ENCODE measurements around the gene LGALS1. TPM values are rescaled to one million over a fixed set of nuclear protein-coding genes. Genes with fewer than 3 reads are reported as not detected.

The LGALS1 gene
- polyA plus RNA-seq, 1 of the 3 experiments (the other 2 are of a cell fraction) = 12,045 TPM

DNA sequence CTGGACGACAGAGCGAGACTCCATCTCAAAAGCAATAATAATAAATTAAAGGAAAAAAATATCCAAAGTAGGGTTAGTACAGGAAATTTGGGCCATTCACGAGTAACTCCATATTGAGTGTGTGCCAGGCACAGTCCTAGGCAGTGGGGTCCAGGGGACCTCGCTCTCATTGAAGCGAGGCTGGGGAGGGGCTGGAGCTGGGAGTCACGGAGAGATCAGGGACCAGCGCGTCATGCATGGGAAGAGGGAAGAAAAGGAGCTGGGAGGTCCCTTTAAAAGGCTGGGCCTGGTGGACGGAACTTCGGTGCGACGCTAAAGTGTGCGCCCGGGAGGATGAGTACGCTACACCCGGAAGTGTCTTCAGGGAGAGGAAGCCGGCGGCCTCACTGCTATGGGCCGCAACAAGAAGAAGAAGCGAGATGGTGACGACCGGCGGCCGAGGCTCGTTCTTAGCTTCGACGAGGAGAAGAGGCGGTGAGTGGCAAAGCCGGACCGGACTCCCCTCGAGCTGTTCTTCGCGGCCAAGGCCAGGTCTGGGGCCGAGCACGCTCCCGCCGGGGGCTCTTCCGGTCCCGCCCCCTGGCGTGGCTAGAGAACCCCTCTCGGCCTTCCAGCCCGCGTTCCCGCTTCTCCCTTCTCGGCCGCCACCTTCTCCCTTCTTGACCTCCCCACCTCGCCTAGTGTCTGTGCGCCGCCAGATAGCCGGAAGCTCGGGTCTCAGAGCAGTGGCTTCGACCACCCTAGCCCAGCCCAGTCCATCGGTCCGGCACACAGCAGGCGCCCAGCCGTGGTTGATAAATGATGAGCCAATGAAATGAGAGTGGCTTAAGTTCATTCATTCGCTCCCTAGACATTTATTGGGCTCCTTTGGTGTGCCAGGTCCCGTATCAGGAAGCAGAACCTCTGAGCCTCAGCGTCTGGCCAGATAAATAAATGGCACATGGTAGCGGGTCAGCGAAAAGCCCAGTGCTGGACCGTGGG lies 10.9 kb downstream of the LGALS1 start, which contains the start of gene NOL12:
TSS of gene NOL12 (plus strand) at position 342 of the 981 bp plus-strand sequence. CDS start at position 392, 50 bp downstream.
- peaks cover 2 to 9% of the 10 kb centered on the region in 2 experiments; a peak in 2 of 4 replicates for H3K4me1 ChIP-seq (ENCODE audit: control insufficient read depth in 1 of 2, insufficient read depth in 2 of 2, low read depth in 1 of 2, low read length in 1 of 2)
- peaks cover 12% of the 10 kb centered on the region for H3F3A ChIP-seq (replicated peaks; ENCODE audit: insufficient read depth)
- H3K9ac ChIP-seq = peak within 1 kb of the TSS; percentile 79
- no peaks in the 10 kb centered on the region for H3K9me2 ChIP-seq
- 10% methylated on average over 30 of the region's 62 CpGs for WGBS (ENCODE audit: low lambda C conversion rate)
- DNase-seq = peak; percentile 91
- H3K27ac ChIP-seq (ENCODE audit: low read depth in 2 of 2, low read length in 1 of 2) = peak within 1 kb of the TSS; percentile 84 to 90
- H3K4me3 ChIP-seq (ENCODE audit: low read depth in 2 of 2, low read length in 1 of 2) = peak within 1 kb of the TSS; percentile 79 to 91
- CTCF ChIA-PET = interaction anchor here (0.8 to 44.3 kb wide), 8 partner anchors 9 to 177 kb away, joined by 3 to 898 read pairs (median 4); partner anchors contain the start of genes PDXP, SH3BP1 and TRIOBP
- H2AFZ ChIP-seq (ENCODE audit: low read depth) = peak within 1 kb of the TSS; percentile 82
- POLR2A ChIA-PET = interaction anchor here (0.6 to 2.0 kb wide), 13 partner anchors 9 to 121 kb away, joined by 3 to 14 read pairs (median 4); partner anchors contain the start of genes GCAT, GGA1, LGALS1 and PDXP
- H3K79me2 ChIP-seq (ENCODE audit: insufficient read depth) = peaks cover 20% of the 10 kb centered on the region
- H3K27me3 ChIP-seq (ENCODE audit: insufficient read depth) = no peaks in the 10 kb centered on the region
- peaks cover 2% of the 10 kb centered on the region for H4K20me1 ChIP-seq (ENCODE audit: insufficient read depth)
- H3K9me3 ChIP-seq = no peaks in the 10 kb centered on the region
- peaks cover 5 to 22% of the 10 kb centered on the region in 2 experiments for H3K36me3 ChIP-seq (replicated peaks in 1 of 2; ENCODE audit: control insufficient read depth in 1 of 2, insufficient read depth in 2 of 2, low read length in 1 of 2)
- peak within 1 kb of the TSS; percentile 85 for H3K4me2 ChIP-seq
- TF ChIP-seq, protein P1, sequence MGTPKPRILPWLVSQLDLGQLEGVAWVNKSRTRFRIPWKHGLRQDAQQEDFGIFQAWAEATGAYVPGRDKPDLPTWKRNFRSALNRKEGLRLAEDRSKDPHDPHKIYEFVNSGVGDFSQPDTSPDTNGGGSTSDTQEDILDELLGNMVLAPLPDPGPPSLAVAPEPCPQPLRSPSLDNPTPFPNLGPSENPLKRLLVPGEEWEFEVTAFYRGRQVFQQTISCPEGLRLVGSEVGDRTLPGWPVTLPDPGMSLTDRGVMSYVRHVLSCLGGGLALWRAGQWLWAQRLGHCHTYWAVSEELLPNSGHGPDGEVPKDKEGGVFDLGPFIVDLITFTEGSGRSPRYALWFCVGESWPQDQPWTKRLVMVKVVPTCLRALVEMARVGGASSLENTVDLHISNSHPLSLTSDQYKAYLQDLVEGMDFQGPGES (IDR thresholded peaks at IDR 0.05; ENCODE audit: low read depth, low read length) = peak; percentile 24; the same call in 1 of the 2 replicates
- TF ChIP-seq NRF1 (IDR thresholded peaks at IDR 0.05; ENCODE audit: low read depth, low read length) (no peak), YY1 (IDR thresholded peaks at IDR 0.05; ENCODE audit: low read depth) (no peak), GATA2 (CRISPR knock-in tag; IDR thresholded peaks at IDR 0.05) (no peak), SIN3A (IDR thresholded peaks at IDR 0.05; ENCODE audit: borderline replicate concordance, low read depth, low read length) (0 out of 2 replicates have a peak, but pooled peaks have one; percentile 45), RCOR1 (IDR thresholded peaks at IDR 0.05; ENCODE audit: low read length) (0 out of 2 replicates have a peak, but pooled peaks have one; percentile 31), CHD2 (IDR thresholded peaks at IDR 0.05; ENCODE audit: low read length, partially characterized antibody) (peak; percentile 77), GABPA (IDR thresholded peaks at IDR 0.05; ENCODE audit: low read depth) (peak; percentile 96), NFIC (IDR thresholded peaks at IDR 0.05; ENCODE audit: borderline replicate concordance) (no peak), ELF1 (IDR thresholded peaks at IDR 0.05) (peak; percentile 94), RXRA (IDR thresholded peaks at IDR 0.05; ENCODE audit: borderline replicate concordance, low read depth) (no peak), MXI1 (IDR thresholded peaks at IDR 0.05; ENCODE audit: low read depth, low read length) (peak; percentile 48; the same call in 1 of the 2 replicates), EP300 (IDR thresholded peaks at IDR 0.05; ENCODE audit: borderline replicate concordance in 1 of 2, low read depth in 1 of 2, low read length in 1 of 2) (no peak), POLR2AphosphoS5 (IDR thresholded peaks at IDR 0.05; ENCODE audit: low read depth, low read length) (peak; percentile 67)
- TF ChIP-seq, protein P2, sequence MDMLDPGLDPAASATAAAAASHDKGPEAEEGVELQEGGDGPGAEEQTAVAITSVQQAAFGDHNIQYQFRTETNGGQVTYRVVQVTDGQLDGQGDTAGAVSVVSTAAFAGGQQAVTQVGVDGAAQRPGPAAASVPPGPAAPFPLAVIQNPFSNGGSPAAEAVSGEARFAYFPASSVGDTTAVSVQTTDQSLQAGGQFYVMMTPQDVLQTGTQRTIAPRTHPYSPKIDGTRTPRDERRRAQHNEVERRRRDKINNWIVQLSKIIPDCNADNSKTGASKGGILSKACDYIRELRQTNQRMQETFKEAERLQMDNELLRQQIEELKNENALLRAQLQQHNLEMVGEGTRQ (IDR thresholded peaks at IDR 0.05; ENCODE audit: borderline replicate concordance, low read depth, low read length) = 0 out of 2 replicates have a peak, but pooled peaks have one; percentile 20
- TF ChIP-seq, protein P3, sequence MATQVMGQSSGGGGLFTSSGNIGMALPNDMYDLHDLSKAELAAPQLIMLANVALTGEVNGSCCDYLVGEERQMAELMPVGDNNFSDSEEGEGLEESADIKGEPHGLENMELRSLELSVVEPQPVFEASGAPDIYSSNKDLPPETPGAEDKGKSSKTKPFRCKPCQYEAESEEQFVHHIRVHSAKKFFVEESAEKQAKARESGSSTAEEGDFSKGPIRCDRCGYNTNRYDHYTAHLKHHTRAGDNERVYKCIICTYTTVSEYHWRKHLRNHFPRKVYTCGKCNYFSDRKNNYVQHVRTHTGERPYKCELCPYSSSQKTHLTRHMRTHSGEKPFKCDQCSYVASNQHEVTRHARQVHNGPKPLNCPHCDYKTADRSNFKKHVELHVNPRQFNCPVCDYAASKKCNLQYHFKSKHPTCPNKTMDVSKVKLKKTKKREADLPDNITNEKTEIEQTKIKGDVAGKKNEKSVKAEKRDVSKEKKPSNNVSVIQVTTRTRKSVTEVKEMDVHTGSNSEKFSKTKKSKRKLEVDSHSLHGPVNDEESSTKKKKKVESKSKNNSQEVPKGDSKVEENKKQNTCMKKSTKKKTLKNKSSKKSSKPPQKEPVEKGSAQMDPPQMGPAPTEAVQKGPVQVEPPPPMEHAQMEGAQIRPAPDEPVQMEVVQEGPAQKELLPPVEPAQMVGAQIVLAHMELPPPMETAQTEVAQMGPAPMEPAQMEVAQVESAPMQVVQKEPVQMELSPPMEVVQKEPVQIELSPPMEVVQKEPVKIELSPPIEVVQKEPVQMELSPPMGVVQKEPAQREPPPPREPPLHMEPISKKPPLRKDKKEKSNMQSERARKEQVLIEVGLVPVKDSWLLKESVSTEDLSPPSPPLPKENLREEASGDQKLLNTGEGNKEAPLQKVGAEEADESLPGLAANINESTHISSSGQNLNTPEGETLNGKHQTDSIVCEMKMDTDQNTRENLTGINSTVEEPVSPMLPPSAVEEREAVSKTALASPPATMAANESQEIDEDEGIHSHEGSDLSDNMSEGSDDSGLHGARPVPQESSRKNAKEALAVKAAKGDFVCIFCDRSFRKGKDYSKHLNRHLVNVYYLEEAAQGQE (IDR thresholded peaks at IDR 0.05; ENCODE audit: low read depth, low read length) = no peak
- TF ChIP-seq, protein P4, sequence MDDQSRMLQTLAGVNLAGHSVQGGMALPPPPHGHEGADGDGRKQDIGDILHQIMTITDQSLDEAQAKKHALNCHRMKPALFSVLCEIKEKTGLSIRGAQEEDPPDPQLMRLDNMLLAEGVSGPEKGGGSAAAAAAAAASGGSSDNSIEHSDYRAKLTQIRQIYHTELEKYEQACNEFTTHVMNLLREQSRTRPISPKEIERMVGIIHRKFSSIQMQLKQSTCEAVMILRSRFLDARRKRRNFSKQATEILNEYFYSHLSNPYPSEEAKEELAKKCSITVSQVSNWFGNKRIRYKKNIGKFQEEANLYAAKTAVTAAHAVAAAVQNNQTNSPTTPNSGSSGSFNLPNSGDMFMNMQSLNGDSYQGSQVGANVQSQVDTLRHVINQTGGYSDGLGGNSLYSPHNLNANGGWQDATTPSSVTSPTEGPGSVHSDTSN (IDR thresholded peaks at IDR 0.05) = no peak
- TF ChIP-seq, protein P5, sequence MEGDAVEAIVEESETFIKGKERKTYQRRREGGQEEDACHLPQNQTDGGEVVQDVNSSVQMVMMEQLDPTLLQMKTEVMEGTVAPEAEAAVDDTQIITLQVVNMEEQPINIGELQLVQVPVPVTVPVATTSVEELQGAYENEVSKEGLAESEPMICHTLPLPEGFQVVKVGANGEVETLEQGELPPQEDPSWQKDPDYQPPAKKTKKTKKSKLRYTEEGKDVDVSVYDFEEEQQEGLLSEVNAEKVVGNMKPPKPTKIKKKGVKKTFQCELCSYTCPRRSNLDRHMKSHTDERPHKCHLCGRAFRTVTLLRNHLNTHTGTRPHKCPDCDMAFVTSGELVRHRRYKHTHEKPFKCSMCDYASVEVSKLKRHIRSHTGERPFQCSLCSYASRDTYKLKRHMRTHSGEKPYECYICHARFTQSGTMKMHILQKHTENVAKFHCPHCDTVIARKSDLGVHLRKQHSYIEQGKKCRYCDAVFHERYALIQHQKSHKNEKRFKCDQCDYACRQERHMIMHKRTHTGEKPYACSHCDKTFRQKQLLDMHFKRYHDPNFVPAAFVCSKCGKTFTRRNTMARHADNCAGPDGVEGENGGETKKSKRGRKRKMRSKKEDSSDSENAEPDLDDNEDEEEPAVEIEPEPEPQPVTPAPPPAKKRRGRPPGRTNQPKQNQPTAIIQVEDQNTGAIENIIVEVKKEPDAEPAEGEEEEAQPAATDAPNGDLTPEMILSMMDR (IDR thresholded peaks at IDR 0.05) = no peak
- TF ChIP-seq, protein P6, sequence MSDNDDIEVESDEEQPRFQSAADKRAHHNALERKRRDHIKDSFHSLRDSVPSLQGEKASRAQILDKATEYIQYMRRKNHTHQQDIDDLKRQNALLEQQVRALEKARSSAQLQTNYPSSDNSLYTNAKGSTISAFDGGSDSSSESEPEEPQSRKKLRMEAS (IDR thresholded peaks at IDR 0.05; ENCODE audit: low read depth) = peak; percentile 96
